Amygdala (tissue), 56 donors: ENCODE measurements around the gene PRDX5.
A peak's percentile ranks its signal among the peaks of the same experiment; 100 is the strongest.
"Not testable (repeated sequence)": the region's sequence is repeated elsewhere in the genome, so short reads cannot be mapped to it uniquely, and the experiment has no call there.

ENCODE experiments used
- DNase-seq, 56 donors: peaks; one replicate each; lab custom pipeline; 2025; lab: John Stamatoyannopoulos, UW

PRDX5 gene

GRCh38 chr11:64304316-64305072, 13.4 kb upstream of the PRDX5 start:
- DNase-seq = peak in 55 of 56 donors; percentile 38 to 96 (median 74)

DNA sequence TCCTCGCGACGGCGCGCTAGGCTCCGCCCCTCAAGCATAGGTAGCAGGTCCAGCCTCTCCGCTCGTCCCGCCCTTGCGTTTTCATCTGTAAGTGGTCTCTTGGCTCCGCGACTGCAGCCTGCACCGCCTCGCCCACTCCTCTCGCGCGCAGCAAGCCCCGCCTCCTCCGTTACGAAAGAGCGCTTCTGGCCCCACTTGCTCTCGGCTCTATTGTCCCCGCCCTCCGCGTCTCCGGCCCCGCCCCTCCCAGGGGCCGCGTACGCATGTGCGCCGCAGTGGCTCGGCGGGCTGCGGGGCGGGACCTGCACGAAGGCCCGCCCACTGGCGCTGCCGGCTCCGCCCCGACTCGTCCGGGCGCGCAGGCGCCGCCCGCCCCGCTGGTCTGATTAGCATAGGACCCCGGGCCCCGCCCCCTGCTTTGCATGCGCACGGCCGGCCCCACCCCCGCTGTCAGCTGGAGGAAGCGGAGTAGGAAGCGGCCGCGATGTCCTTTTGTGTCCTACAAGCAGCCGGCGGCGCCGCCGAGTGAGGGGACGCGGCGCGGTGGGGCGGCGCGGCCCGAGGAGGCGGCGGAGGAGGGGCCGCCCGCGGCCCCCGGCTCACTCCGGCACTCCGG, 12.7 kb upstream of the PRDX5 start, which contains the start of gene ESRRA:
ESRRA (plus strand) TSS at position 450 of the 616 bp plus-strand sequence. CDS start 1,656 bp downstream, outside the sequence.
- peak; percentile 82 to 100 (median 99) for DNase-seq

DNA sequence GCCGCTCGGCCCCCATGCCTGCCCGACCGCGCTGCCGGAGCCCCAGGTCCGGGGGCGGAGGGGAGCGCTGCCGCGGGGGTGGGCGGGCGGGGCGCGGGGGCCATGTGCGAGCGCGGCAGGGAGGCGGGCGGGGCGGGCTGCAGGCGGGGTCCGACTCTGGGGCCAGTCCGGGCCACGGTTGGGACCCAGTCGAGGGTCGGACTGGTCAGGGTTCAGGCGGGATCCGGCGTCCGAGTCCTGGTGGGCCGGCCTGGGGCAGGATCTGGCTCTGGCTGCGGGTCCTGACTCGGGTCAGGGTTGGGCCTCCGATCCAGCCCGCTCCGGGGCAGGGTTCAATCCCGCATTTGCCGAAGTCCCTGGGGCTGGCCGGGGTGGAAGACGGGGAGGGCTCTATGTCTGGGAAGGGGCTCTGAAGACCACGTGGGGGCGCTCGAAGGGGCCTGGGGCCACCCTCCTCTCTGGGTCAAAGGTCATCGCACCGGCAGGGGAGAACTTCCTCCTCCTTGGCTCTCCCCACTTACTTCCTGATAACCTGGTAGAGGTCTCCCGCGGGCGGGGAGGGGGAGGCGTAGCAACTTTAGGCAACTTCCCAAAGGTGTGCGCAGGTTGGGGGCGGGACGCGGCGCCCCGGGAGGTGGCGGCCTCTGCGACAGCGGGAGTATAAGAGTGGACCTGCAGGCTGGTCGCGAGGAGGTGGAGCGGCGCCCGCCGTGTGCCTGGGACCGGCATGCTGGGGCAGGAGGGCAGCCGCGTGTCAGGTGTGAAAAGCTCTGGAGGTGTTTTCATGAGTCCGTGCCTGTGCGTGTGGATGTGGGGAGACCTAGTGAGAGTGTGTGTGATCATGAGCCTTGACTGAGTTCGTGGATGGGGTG, 12.0 kb upstream of the PRDX5 start:
- peak in 43 of 56 donors; percentile 17 to 82 (median 59) for DNase-seq

DNA sequence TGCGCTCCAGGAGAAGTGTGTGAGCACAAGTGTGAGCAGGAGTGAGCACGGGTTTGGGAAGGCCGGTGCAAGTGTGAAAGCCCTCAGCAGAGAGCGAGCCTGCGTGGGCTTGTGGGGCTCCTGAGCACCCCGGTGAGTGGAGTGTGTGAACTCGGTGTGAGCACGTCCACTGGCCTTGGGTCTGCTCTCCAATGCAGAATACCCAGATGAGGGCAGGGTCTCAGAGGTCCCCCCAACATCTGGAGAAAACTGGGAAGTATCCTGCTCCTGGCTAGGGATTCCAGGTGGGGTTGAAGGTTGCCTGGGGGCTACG, 11.4 kb upstream of the PRDX5 start:
- no peak for DNase-seq

DNA sequence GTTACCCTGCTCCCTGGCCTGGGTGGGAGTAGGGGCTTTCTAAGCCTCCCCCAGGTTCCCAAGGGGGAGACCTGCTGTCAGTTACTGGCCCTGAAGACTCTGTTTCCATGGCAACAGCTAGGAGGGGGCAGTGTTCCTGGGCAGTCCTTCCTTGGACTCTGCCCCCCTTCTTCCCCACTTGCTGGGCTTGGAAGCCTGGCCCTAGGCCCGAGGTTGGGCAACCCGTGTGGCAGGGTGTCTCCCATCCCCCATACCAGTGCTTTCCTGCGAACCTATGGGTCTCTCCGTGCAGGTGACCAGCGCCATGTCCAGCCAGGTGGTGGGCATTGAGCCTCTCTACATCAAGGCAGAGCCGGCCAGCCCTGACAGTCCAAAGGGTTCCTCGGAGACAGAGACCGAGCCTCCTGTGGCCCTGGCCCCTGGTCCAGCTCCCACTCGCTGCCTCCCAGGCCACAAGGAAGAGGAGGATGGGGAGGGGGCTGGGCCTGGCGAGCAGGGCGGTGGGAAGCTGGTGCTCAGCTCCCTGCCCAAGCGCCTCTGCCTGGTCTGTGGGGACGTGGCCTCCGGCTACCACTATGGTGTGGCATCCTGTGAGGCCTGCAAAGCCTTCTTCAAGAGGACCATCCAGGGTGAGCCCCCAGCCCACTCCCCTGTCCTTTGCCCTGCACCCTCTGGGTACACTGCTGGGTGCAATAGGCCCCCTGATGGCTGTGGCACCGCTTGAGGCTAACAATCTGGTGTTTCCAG, 10.9 kb upstream of the PRDX5 start:
- DNase-seq = peak in 8 of 56 donors; percentile 12 to 38 (median 34)

DNA sequence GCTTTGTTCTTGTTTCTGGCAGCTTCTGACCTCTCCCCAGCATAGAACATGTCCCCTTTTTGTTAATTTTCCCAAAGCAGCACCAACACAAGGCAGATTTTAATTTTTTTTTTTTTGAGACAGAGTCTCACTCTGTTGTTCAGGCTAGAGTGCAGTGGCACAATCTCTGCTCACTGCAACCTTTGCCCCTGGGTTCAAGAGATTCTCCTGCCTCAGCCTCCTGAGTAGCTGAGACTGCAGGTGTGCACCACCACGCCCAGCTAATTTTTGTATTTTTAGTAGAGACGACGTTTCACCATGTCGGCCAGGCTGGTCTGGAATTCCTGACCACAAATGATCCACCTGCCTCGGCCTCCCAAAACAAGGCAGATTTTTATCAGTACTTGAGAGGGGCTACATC, 10.1 kb upstream of the PRDX5 start:
- DNase-seq = not testable (repeated sequence)

DNA sequence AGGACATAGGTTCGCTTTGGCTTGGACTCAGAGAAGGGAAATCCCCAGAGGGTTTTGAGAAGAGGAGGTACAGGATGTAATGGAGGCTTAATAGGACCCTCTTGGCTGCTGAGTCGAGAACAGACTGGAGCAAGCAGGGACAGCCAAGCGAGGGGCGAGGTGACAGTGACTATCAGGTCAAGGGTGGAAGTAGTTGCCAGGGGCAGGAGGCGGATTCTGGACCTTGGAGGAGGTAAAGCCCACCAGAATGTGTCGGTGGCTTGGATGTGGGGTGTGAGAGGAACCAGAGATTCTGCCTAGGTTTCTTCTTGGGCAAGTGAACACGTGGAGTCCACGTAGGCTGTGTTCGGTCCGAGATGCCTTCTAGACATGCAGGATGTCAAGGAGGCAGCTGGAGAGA, 5.0 kb upstream of the PRDX5 start:
- no peak for DNase-seq

DNA sequence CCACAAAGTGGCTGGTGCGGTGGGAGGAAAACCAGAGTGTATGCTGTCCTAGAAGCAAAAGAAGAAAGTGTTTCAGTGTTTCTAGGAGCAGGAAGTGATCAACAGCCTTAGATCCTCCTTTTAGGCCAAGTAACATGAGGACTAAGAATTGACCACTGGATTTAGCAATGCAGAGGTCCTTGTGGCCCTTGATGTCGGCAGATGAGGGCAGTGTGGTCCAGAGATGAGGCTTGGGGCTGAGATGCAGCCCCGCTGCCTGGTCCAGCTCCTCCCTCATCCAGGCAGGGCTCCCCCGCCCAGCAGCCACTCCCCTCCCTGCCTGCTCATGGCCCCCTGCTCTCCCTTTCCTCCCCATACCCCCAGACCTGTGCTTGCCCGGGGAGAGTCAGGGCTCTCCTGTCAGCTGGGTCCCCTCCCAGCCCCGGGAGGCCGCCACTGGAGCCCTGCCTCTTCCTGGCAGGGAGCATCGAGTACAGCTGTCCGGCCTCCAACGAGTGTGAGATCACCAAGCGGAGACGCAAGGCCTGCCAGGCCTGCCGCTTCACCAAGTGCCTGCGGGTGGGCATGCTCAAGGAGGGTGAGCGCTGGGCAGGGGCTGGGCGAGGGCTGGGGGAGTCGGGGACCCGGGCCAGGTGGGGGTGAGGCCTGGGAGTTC, 4.3 kb upstream of the PRDX5 start:
- peak in 18 of 56 donors; percentile 14 to 69 (median 38) for DNase-seq

DNA sequence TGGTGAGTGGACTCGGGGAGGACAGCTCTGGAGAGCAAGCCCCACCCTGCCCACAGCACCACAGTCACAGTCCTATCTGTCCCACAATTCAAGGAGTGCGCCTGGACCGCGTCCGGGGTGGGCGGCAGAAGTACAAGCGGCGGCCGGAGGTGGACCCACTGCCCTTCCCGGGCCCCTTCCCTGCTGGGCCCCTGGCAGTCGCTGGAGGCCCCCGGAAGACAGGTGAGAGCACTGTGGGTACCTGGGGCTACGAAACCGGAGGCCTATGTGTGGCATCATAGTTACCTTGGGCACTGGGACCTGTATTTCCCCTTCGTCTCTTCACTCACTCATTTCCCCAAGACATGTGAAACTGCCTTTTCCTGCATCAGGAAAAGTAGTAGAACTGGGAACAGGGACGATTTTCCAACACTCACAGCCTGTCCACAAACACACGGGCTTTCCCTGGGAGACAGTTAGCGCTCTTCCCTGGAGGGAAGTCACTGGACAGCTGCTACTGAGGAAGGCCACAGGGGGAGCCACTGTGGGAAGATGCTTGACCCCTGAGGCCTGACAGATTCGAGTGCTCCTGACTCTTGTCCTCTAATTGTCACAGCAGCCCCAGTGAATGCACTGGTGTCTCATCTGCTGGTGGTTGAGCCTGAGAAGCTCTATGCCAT, 3.6 kb upstream of the PRDX5 start:
- DNase-seq = no peak

GRCh38 chr11:64314805-64315561, 2.9 kb upstream of the PRDX5 start:
- no peak for DNase-seq

- DNase-seq = not testable (repeated sequence)
Measured at GRCh38 chr11:64315667-64316526, 2.0 kb upstream of the PRDX5 start.

- peak in 1 of 56 donors; percentile 64 for DNase-seq
Measured at GRCh38 chr11:64316672-64317324, 1.1 kb upstream of the PRDX5 start.

GRCh38 chr11:64317325-64317960, 478 bp upstream of the PRDX5 start, which contains the start of gene TRMT112:
TSS of gene TRMT112 (minus strand) at chr11:64317559. CDS start at chr11:64317526, 33 bp downstream.
- DNase-seq = peak; percentile 72 to 98 (median 94)

- DNase-seq = no peak
Measured at GRCh38 chr11:64318766-64319761, 1.1 kb downstream of the PRDX5 start.

GRCh38 chr11:64320556-64320955, 2.6 kb downstream of the PRDX5 start:
- no peak for DNase-seq
